Caco-2 (cell line): Measurements from ENCODE around the gene UBE2J2. TPM values are rescaled to one million over a fixed set of nuclear protein-coding genes. Genes with fewer than 3 reads are reported as not detected.

Source experiments
- BruUV-seq: library from RNA; stranded (reverse); fragments of 400-500 nt; replicated peaks from 2 replicates; lab custom pipeline; 2021; lab: Mats Ljungman, UMichigan
- CTCF ChIA-PET: fragments of 300-600 bp; sonication (Branson Sonifier 250); formaldehyde crosslinking; loops from one replicate; lab custom pipeline; 2022; ENCODE audit warnings: antibody characterized with exemption; lab: Charles Lee
- POLR2A ChIA-PET: fragments of 300-600 bp; sonication (Branson Sonifier 250); formaldehyde crosslinking; loops from one replicate; lab custom pipeline; 2022; ENCODE audit warnings: antibody characterized with exemption; lab: Charles Lee
- DNase-seq, 2 experiments: peaks; one replicate each; pipeline versions ENCODE4 v3.0.0 to v3.0.0-alpha.2; 2020 to 2022
- H3K27me3 ChIP-seq: replicated peaks from 2 replicates; pipeline ENCODE4 v1.6.0; 2011; ENCODE audit warnings: low read length; ENCODE audit not compliant: control insufficient read depth, insufficient read depth
- H3K36me3 ChIP-seq: 2 replicates; pipeline ENCODE4 v1.5.1; 2011; ENCODE audit warnings: low read length; ENCODE audit not compliant: control insufficient read depth, insufficient read depth
- H3K4me1 ChIP-seq: fragments of 250-450 bp; sonication (Bioruptor Pico); 2 replicates; pipeline ENCODE4 v1.5.1; 2020; ENCODE audit warnings: mild to moderate bottlenecking
- H3K4me3 ChIP-seq: 2 replicates; pipeline ENCODE4 v1.5.1; 2011; ENCODE audit warnings: low read depth, mild to moderate bottlenecking, control low read depth, low read length
- H3K9me3 ChIP-seq: fragments of 250-450 bp; sonication (Bioruptor Pico); 2 replicates; pipeline ENCODE4 v1.5.1; 2020; ENCODE audit warnings: mild to moderate bottlenecking, moderate library complexity
- H3K27ac Mint-ChIP-seq: one replicate; pipeline ENCODE4 v1.8.0; 2022; ENCODE audit warnings: mixed read lengths; ENCODE audit not compliant: unreplicated experiment
- H3K27me3 Mint-ChIP-seq: one replicate; pipeline ENCODE4 v1.8.0; 2022; ENCODE audit warnings: mixed read lengths; ENCODE audit not compliant: insufficient read depth, unreplicated experiment
- H3K36me3 Mint-ChIP-seq: one replicate; pipeline ENCODE4 v1.8.0; 2022; ENCODE audit warnings: mild to moderate bottlenecking, mixed read lengths; ENCODE audit not compliant: insufficient read depth, unreplicated experiment
- H3K4me1 Mint-ChIP-seq: one replicate; pipeline ENCODE4 v1.8.0; 2022; ENCODE audit warnings: low read depth, mixed read lengths; ENCODE audit not compliant: unreplicated experiment
- H3K4me3 Mint-ChIP-seq: one replicate; pipeline ENCODE4 v1.8.0; 2022; ENCODE audit warnings: mild to moderate bottlenecking, moderate library complexity, mixed read lengths; ENCODE audit not compliant: unreplicated experiment
- H3K9me3 Mint-ChIP-seq: one replicate; pipeline ENCODE4 v1.8.0; 2022; ENCODE audit warnings: mixed read lengths; ENCODE audit not compliant: unreplicated experiment
- intact Hi-C: fragments of 100-400 bp; cut with micrococcal nuclease; formaldehyde crosslinking; loops from one replicate; pipeline ENCODE4 v1.10.0; 2022; ENCODE audit not compliant: unreplicated experiment
- total RNA-seq: library from RNA; stranded (reverse); gene quantifications from 2 replicates; pipeline ENCODE4 v1.2.3, GENCODE V29; 2022
- TF ChIP-seq, protein P1 (sequence below), 2 experiments: fragments of 200-600 bp in 1 of 2; IDR thresholded peaks; 1 replicate in 1 of 2; 2 replicates in 1 of 2; pipeline versions ENCODE4 v1.5.1 to v1.8.0; 2011 to 2022; ENCODE audit warnings: antibody characterized with exemption in 1 of 2, control low read depth in 1 of 2, inconsistent platforms in 1 of 2, low read depth in 1 of 2, low read length in 1 of 2, mild to moderate bottlenecking in 1 of 2, moderate library complexity in 1 of 2; ENCODE audit not compliant: insufficient read depth in 1 of 2, severe bottlenecking in 1 of 2, unreplicated experiment in 1 of 2

The UBE2J2 gene
- total RNA-seq, 1 experiment from 2014 or later = 57.2 TPM

DNA sequence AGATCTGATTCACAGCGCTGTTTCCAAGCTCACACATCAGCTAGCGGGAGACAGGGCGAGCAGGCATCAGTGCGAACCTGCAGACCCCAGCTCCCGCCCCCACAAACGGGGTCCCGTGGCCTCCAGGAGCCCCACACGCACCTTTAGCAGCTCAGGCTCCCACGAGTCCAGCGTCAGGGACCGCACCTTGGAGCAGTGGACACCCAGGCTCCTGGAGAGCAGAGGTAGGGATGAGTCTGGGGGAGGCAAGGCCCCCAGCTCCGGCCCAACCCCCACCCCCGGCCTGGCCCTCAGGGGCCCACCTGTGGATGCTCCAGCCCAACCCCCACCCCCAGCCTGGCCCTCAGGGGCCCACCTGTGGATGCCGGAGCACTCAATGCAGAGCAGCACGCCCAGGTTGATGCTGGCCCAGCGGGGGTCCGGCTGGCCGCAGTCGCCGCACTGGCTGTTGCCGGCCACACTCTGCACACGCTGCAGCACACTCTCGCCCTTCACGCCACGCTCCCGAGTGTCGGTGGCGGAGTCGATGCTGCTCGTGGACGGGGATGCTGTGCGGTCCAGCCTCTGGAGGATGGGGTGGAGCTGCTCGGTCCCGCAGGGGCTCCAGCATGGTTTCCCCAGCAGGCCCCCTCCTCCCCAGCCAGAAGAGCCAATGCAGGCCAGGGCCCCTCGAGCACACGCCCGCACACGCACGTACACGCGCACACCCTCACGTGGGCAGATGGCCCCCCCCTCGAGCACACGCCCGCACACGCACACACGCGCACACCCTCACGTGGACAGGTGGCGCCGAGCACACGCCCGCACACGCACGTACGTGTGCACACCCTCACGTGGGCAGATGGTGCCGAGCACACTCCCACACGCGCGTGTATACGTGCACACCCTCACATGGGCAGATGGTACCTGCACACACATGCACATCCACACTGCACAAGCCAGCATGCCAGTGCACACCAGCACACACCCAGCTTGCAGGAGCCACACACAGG is 22.7 kb upstream of the UBE2J2 start:
- H3K4me1 Mint-ChIP-seq = no peaks in the 10 kb centered on the region
- no peaks in the 10 kb centered on the region for H3K9me3 ChIP-seq
- no peaks in the 10 kb centered on the region; the same call in 1 of the 2 replicates for H3K4me1 ChIP-seq
- no peak for DNase-seq
- H3K36me3 Mint-ChIP-seq = peaks cover 17% of the 10 kb centered on the region
- TF ChIP-seq, protein P1, sequence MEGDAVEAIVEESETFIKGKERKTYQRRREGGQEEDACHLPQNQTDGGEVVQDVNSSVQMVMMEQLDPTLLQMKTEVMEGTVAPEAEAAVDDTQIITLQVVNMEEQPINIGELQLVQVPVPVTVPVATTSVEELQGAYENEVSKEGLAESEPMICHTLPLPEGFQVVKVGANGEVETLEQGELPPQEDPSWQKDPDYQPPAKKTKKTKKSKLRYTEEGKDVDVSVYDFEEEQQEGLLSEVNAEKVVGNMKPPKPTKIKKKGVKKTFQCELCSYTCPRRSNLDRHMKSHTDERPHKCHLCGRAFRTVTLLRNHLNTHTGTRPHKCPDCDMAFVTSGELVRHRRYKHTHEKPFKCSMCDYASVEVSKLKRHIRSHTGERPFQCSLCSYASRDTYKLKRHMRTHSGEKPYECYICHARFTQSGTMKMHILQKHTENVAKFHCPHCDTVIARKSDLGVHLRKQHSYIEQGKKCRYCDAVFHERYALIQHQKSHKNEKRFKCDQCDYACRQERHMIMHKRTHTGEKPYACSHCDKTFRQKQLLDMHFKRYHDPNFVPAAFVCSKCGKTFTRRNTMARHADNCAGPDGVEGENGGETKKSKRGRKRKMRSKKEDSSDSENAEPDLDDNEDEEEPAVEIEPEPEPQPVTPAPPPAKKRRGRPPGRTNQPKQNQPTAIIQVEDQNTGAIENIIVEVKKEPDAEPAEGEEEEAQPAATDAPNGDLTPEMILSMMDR (IDR thresholded peaks at IDR 0.05; ENCODE audit: insufficient read depth in 1 of 2, low read depth in 1 of 2, low read length in 1 of 2, severe bottlenecking in 1 of 2, unreplicated experiment in 1 of 2) = no peak
- H3K4me3 ChIP-seq = no peak overlapping the region
- no peak overlapping the region for H3K27ac Mint-ChIP-seq
- POLR2A ChIA-PET = no interaction called here
- no peak overlapping the region for H3K4me3 Mint-ChIP-seq
- intact Hi-C loops = no loop called here
- CTCF ChIA-PET = interaction anchor here (0.5 kb wide), 1 partner anchor 23 kb away, joined by 4 read pairs; the partner anchor contains the start of gene UBE2J2
- no peaks in the 10 kb centered on the region for H3K27me3 ChIP-seq
- H3K27me3 Mint-ChIP-seq = no peaks in the 10 kb centered on the region
- BruUV-seq = no TSS peak
- no peaks in the 10 kb centered on the region for H3K36me3 ChIP-seq
- H3K9me3 Mint-ChIP-seq = no peaks in the 10 kb centered on the region

DNA sequence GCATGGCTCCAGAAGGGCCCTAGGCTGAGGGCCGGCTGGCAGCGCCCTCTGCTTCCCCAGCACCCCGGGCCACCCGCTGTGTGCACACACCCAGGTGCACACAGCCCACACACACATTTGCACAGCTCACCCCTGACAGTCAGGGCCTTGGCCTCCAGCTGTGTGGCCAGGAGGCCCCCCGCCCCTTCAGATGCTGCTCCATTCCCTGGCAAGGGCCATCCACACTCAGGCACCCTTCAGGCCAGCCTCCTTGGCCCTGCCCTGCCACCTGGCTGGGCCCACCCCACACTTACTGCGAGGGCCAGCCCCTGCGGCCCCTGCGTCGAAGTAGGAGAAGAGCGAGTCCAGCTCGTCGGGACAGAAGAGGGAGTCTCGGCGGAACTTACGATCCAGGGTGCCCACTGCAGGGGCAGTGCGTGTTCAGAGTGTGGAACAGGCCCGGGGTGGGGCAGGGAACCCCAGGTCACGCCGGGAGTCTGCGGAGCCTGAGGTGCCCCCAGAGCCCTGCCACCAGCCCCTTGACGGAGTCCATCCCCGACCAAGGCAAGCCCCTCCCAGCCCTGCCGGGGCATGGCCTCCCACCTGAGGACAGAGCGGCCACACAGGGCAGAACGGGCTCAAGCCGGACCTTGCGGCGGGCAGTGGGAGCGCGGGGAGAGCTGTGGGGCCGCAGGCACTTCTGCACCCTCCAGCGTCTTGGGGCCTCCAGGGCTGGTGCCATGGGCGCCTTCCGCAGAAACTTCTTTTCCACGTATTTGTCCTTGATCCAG is 21.7 kb upstream of the UBE2J2 start:
- Mint-ChIP-seq H3K27me3 (no peaks in the 10 kb centered on the region), H3K4me1 (no peaks in the 10 kb centered on the region), H3K27ac (no peak overlapping the region), H3K9me3 (peaks cover 1% of the 10 kb centered on the region), H3K36me3 (peaks cover 17% of the 10 kb centered on the region), H3K4me3 (no peak overlapping the region)
- DNase-seq = no peak
- intact Hi-C loops = no loop called here
- POLR2A ChIA-PET = no interaction called here
- no TSS peak for BruUV-seq
- no peaks in the 10 kb centered on the region for H3K9me3 ChIP-seq
- CTCF ChIA-PET = no interaction called here
- no peaks in the 10 kb centered on the region for H3K27me3 ChIP-seq
- no peak overlapping the region for H3K4me3 ChIP-seq
- no peaks in the 10 kb centered on the region for H3K36me3 ChIP-seq
- TF ChIP-seq, protein P1 (IDR thresholded peaks at IDR 0.05; ENCODE audit: insufficient read depth in 1 of 2, low read depth in 1 of 2, low read length in 1 of 2, severe bottlenecking in 1 of 2, unreplicated experiment in 1 of 2) = no peak
- H3K4me1 ChIP-seq = no peaks in the 10 kb centered on the region; the same call in 1 of the 2 replicates

DNA sequence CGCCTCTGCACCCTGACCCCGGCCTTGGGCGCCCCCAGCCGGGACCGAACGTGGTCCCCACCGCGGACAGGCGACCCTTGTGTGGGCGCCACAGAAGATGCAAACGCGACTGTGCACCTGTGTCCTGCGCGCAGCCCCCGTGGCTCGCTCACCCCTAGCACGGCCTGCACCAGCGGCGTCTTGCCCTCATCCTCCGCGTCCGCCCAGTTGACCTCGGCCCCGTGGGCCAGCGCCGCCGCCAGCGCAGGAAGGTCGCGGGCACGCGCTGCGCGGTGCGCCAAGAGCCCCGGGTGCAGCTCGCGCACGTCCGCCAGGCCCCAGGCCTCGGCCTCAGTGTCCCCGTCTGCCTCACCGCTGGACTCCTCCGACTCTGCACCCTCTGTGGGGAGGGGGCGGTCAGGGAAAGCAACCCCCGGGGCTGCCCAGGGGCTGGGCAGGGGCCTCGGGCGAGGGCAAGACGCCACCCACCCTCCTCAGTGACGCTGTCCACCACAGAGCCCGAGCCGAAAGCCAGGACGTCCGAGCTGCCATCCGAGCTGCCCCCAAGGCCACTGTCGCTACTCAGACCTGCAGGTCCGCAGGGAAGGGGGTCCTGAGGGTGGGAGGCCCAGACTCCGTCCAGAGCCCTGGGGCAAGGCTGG is 20.7 kb upstream of the UBE2J2 start:
- BruUV-seq = no TSS peak
- CTCF ChIA-PET = no interaction called here
- Histone ChIP-seq H3K4me1 (no peaks in the 10 kb centered on the region; the same call in 1 of the 2 replicates), H3K4me3 (no peak overlapping the region), H3K27me3 (no peaks in the 10 kb centered on the region), H3K36me3 (no peaks in the 10 kb centered on the region), H3K9me3 (no peaks in the 10 kb centered on the region)
- POLR2A ChIA-PET = no interaction called here
- no peaks in the 10 kb centered on the region for H3K4me1 Mint-ChIP-seq
- TF ChIP-seq, protein P1 (IDR thresholded peaks at IDR 0.05; ENCODE audit: insufficient read depth in 1 of 2, low read depth in 1 of 2, low read length in 1 of 2, severe bottlenecking in 1 of 2, unreplicated experiment in 1 of 2) = no peak
- intact Hi-C loops = no loop called here
- H3K36me3 Mint-ChIP-seq = peaks cover 19% of the 10 kb centered on the region
- H3K4me3 Mint-ChIP-seq = no peak overlapping the region
- H3K27ac Mint-ChIP-seq = no peak overlapping the region
- peaks cover 8% of the 10 kb centered on the region for H3K9me3 Mint-ChIP-seq
- no peak for DNase-seq
- peaks cover 3% of the 10 kb centered on the region for H3K27me3 Mint-ChIP-seq
